GM19467 (cell line): Measurements from ENCODE around the gene PCDHA13.
"Not testable (repeated sequence)": the region's sequence is repeated elsewhere in the genome, so short reads cannot be mapped to it uniquely, and the experiment has no call there.

Source experiments
- ATAC-seq: cut with Tn5 transposase; IDR thresholded peaks from one replicate; pipeline ENCODE4 v1.9.1; 2021; ENCODE audit warnings: mild to moderate bottlenecking, moderate library complexity; ENCODE audit not compliant: unreplicated experiment

Gene PCDHA13

DNA sequence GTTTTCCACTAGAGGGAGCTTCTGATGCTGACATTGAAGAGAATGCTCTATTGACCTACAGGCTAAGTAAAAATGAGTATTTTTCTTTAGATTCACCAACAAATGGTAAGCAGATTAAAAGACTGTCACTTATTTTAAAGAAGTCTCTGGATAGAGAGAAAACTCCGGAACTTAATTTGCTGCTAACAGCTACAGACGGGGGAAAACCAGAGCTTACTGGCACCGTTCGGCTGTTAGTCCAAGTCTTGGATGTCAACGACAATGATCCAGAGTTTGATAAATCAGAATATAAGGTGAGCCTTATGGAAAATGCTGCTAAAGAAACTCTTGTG lies 12.4 kb upstream of the PCDHA13 start:
- no peak for ATAC-seq

DNA sequence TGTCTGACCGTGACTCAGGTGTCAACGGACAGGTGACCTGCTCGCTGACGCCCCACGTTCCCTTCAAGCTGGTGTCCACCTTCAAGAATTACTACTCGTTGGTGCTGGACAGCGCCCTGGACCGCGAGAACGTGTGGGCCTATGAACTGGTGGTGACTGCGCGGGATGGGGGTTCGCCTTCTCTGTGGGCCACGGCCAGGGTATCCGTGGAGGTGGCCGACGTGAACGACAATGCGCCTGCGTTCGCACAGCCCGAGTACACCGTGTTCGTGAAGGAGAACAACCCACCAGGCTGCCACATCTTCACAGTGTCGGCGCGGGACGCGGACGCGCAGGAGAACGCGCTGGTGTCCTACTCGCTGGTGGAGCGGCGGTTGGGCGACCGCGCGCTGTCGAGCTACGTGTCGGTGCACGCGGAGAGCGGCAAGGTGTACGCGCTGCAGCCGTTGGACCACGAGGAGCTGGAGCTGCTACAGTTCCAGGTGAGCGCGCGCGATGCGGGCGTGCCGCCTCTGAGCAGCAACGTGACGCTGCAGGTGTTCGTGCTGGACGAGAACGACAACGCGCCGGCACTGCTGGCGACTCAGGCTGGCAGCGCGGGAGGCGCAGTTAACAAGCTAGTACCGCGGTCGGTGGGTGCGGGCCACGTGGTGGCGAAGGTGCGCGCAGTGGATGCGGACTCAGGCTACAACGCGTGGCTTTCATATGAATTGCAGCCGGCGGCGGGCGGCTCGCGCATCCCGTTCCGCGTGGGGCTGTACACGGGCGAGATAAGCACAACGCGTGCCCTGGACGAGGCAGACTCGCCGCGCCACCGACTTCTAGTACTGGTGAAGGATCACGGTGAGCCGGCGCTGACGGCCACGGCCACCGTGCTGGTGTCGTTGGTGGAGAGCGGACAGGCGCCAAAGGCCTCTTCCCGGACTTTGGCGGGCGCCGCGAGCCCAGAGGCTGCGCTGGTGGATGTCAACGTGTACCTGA lies 11.4 kb upstream of the PCDHA13 start:
- ATAC-seq: no peak

- no peak for ATAC-seq
Observed at GRCh38 chr5:140875085-140876065, 6.5 kb upstream of the PCDHA13 start, which contains the start of gene PCDHA12. PCDHA12 (plus strand) TSS chr5:140875308; CDS start chr5:140875473, 165 bp downstream.

GRCh38 chr5:140876541-140877261 lies 5.2 kb upstream of the PCDHA13 start:
- ATAC-seq: not testable (repeated sequence)

DNA sequence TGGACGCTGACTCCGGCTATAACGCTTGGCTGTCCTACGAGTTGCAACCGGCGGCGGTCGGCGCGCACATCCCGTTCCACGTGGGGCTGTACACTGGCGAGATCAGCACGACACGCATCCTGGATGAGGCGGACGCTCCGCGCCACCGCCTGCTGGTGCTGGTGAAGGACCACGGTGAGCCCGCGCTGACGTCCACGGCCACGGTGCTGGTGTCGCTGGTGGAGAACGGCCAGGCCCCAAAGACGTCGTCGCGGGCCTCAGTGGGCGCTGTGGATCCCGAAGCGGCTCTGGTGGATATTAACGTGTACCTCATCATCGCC lies 4.7 kb upstream of the PCDHA13 start:
- ATAC-seq: no peak

- no peak for ATAC-seq
Observed at GRCh38 chr5:140882591-140882899, 621 bp downstream of the PCDHA13 start.

GRCh38 chr5:140883373-140883772 lies 1.4 kb downstream of the PCDHA13 start:
- no peak for ATAC-seq

DNA sequence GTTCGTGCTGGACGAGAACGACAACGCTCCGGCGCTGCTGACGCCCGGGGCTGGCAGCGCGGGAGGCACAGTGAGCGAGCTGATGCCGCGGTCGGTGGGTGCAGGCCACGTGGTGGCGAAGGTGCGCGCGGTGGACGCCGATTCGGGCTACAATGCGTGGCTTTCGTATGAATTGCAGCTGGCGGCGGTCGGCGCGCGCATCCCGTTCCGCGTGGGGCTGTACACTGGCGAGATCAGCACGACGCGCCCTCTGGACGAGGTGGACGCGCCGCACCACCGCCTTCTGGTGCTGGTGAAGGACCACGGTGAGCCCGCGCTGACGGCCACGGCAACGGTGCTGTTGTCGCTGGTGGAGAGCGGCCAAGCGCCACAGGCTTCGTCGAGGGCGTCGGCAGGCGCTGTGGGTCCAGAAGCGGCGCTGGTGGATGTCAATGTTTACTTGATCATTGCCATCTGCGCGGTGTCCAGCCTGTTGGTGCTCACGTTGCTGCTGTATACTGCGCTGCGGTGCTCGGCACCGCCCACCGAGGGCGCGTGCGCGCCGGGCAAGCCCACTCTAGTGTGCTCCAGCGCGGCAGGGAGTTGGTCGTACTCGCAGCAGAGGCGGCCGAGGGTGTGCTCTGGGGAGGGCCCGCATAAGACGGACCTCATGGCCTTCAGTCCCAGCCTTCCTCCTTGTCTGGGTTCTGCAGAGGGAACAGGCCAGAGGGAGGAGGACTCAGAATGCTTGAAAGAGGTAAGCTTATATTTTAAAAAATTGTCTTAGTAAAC lies 2.2 kb downstream of the PCDHA13 start:
- no peak for ATAC-seq

DNA sequence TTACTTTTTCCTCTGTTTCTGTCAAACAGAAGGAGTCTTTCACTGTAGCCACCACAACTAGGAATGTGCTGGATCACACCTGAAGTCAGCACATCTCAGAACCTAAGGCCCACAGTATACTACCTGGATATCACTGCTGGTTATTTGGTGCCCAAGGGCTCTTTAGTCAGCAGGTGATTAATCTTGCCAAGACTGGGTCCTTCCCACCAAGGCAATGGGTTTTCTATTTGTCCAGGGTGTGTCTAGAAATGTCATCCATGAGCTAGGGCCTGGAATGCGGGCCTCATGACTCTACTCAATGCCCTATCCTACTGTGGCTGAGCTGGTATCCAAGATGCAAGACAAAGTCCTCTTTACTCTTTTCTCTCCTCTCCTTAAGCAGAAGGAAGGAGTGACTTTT lies 34.4 kb downstream of the PCDHA13 start:
- no peak for ATAC-seq

- ATAC-seq: no peak
Observed at GRCh38 chr5:140923601-140924000, 41.7 kb downstream of the PCDHA13 start.

- no peak for ATAC-seq
Observed at GRCh38 chr5:140925806-140926442, 44.0 kb downstream of the PCDHA13 start, which contains the start of gene PCDHAC1. PCDHAC1 (plus strand) TSS chr5:140926299; CDS start chr5:140926893, 594 bp downstream.

GRCh38 chr5:140926443-140927227 lies 44.7 kb downstream of the PCDHA13 start:
- no peak for ATAC-seq

DNA sequence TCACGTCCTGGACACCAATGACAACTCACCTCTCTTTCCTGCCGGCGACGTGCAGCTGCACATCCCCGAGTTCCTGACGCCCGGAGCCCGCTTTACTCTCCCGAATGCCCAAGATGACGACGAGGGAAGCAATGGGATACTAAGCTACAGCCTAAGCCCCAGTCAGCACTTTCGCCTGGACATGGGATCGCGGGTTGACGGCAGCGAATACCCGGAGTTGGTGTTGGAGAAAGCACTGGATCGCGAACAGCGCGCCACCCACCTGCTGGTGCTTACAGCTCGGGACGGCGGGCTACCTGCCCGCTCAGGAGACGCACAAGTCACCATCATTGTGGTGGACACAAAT lies 45.3 kb downstream of the PCDHA13 start:
- ATAC-seq: no peak
